Stimulated activated CD4-positive, alpha-beta T cell treated with anti-CD3 and anti-CD28 coated beads, Interleukin-4, amount 100 ng/mL, for 24 hours (primary cell): Measurements from ENCODE around the gene XAGE1B.
"Not testable (repeated sequence)": the region's sequence is repeated elsewhere in the genome, so short reads cannot be mapped to it uniquely, and the experiment has no call there.

ENCODE experiments used
- DNase-seq: peaks from one replicate; pipeline ENCODE4 v3.0.0-alpha.2; 2020

The XAGE1B gene, protein sequence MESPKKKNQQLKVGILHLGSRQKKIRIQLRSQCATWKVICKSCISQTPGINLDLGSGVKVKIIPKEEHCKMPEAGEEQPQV

DNA sequence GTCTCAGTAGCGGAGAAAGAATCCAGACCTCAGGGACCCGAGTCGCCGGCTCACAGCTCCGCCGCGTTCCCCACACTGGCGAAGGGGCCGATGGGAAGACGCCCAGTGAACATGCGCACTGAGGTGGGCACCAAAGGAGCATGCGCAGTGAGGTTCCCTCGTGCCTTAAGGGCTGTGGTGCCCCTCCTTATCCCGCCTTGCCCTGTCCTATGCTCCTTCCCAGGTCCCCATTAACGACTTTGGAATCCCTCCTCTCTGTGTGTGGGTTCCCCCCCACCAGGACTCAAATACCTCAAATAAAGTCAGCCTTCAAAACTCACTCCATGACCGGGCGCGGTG lies at the start of gene XAGE1B:
TSS of gene XAGE1B (minus strand) at position 77 of the 339 bp plus-strand sequence. CDS start 1,536 bp downstream, outside the sequence.
- DNase-seq, result not testable (repeated sequence)

DNA sequence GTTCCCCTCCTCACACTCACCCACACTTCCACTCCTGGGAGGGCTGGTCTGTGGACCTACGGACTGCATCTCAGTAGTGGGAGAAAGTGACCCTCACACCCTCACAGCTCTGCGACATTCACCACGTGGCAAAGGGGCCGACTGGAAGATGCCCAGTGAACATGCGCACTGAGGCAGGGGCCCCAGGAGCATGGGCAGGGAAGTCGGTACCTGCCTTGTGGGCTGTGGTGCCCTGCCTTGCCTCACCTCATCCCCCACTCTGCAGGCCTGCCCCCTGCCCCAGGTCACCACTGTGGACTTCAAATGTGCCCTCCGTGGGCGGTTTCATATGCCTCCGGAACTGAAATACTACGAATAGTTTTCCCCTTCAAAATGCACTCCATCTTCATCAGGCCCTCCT lies 46.2 kb upstream of the XAGE1B start:
- DNase-seq, result no peak

DNA sequence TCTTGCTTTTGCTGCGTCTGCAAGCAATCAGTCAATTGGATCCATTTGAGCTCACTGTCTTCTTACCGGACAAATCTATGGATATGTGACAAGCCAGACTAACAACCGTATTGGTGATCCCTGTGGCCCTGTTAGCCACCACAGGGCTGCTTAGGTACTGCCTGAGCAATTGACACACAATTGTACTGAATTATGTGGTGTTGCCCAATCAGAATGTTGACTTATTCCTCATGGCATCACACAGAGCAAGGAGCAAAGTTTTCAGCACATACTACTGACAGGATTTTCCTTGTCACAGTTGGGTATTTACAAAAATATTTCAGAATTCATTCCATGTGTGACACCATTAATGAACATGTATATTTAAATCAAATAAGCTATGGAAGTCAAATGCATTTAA lies 41.3 kb upstream of the XAGE1B start:
- no peak for DNase-seq

DNA sequence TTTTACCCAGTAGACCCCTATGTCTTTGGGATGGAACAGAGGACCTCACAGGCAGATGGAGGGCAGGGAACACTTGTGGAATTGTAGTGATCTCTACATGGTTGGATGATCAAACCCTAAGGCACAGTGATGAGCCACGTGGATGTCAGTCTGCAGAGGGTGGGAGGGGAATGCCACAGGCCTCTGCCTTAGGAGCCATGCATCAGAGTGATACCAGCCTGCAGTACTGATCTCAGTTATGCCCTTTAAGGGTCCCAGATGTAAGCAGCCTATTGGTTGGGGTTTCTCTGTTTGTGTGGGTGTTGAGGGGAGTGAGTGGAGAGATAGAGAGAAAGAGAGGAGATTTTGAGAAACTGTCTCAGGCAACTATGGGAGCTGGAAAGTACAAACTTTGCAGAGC lies 39.9 kb upstream of the XAGE1B start:
- DNase-seq, result no peak

DNA sequence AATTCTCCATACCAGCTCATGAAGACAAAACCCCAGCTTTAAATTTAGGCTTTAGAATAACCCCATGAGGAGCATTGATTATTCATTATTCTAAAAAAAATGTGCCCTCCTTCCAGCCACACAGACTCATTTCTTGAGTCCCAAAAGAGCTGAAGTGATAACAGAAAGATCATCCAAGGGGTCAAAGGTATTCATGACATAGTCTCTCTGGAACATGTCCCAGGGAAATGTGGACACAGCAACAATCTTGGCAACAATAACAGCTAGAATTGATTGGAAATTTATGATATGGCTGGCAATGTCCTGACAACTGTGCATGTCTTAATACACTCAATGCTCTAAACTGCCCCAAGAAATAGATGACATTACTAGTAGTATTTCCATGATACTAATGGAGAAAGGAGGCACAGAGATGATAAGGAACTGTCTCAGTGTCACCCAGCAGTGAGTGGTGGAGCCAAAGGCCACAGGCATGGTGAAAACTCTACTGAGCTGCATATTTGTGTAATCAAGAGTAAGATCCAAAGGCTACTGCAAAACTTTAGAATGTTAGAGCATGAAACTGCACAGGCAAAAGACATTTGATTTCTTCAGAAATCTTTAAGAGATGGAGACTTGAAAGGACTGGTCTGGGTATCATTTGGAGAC lies 37.3 kb upstream of the XAGE1B start:
- DNase-seq, result no peak

DNA sequence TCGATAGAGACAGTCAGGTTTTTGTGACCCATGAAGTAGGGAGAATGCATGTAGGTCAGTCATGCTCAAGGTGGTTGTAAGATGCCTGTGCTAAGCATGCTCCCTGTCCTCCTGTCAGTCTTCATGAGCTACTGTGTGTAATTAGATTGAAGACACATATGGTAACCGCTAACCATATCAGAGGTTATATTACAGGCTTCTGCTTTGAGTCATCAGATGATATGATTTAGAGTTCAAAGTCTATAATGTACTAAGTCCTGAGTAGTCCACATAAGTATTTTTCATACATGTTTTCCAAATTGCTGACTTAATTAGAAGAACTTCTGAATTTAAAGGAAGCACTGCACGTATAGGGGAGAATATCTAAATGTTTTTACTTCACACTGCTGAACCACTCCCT lies 31.9 kb upstream of the XAGE1B start:
- DNase-seq, result not testable (repeated sequence)

DNA sequence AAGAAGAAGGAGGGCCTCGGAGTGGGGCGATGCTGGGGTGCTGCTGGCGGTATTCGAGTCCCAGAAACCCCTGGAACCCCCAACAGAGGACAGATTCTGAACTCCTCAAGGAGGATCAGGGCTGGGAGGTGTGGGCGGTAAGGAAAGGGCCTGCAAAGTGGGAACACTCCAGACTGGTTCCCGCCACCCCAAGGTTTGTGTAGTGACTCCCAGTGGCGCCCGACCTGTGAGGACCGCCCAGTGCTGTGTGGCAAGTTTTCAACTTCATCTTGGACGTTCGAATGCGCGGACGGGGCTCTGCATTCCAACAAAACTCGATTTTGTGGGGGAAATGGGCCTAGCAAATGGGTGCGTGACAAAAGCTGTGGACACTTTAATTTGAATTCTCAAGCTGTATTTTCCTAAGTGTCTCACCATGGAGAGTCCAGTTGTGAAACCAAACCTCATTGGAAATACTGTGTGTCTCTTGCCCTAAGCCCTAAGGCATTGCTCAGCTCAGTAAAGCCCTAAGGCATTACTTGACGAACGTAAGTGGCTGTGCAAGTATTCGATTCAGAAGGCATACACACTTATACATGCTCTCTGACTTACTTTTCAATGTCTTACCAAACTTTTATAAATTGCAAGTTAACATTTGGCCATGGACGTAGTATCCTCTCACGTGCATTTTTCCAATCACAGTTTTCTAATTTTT lies 27.4 kb upstream of the XAGE1B start:
- no peak for DNase-seq

DNA sequence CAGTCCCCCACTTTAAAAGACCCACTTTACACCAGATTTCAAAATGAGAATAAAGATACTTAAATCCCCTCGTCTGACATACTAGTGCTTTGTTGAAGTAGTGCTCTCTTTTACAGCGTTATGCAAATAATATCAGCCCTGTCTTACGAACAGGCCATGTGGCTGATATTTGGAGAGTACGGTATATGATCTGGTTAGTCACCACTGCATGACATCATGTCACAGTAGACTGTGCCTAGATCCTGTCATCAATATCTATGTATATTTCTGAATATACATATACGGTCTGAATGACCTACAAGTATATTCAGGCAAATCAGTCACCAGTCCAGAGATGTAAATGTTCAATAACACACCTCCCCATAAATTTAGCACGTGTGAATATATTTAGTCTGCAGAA lies 25.4 kb upstream of the XAGE1B start:
- no peak for DNase-seq

DNA sequence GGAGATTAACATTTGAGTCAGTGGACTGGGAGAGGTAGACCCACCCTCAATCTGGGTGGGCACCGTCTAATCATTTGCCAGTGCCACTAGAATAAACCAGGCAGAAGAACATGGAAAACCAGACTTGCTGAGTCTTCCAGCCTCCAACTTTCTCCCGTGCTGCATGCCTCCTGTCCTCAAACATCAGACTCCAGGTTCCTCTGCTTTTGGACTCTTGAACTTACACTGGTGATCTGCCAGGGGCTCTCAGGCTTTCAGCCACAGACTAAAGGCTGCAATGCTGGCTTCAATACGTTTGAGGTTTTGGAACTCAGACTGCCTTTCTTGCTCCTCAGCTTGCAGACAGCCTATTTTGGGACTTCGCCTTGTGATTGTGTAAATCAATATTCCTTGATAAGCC lies 24.2 kb upstream of the XAGE1B start:
- not testable (repeated sequence) for DNase-seq

DNA sequence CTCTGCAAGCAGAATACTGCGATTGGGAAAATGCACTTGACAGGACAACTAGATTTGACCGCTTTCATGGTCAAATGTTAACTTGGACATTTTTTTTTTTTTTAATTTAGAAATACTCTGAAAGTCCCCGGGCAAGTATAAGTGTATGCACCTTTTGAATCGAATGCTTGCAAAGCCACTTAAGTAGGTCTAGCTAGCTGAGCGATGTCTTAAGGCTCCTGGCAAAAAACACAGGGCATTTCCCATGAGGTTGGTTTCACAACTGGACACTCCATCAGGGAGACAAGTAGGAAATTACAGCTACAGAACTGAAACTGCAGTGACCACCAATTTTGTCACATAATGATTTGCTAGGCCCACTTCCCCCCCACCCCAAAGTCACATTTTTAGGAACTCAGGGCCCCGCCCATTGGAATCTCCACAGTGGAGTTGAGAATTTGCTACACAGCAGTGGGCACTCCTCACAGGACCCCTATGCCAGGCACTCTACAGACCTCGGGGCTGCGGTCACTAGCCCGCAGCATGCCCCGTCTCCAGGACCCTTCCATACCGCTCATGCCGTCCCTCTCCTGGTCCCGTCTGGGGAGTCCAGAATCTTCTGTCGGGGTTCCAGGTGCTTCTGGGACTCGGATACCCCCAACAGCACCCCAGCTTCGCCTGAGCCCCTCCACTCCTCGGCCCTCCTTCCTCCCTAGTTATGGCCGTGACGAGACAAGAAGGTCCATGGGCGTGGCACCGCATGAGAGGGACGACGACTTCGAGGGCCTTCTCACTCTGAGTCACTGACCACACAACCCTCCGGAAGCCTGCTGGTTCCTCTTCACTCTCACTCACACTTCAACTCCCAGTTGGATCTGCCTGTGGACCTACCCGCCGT lies 515 bp downstream of the XAGE1B start:
- DNase-seq, result not testable (repeated sequence)

DNA sequence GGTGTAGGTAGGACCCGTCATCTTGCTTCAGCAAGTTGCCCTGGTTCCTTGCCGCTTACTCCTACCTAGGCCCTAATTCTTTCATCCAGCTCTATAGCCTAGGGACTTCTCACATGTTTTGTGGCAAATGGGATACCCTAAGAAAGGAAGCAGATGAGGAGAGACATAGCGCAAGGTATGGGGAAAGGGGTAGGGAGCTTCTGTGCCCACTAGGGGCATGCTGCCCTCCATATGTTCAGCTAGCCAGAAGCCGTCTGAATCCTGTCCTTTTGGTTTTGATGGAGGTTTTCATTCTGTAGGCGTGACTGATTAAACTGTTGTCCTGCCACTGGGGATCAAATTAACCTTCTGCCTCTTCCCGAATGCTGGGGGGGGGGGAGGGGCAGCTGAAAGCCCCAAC lies 5.7 kb downstream of the XAGE1B start:
- DNase-seq, result not testable (repeated sequence)

DNA sequence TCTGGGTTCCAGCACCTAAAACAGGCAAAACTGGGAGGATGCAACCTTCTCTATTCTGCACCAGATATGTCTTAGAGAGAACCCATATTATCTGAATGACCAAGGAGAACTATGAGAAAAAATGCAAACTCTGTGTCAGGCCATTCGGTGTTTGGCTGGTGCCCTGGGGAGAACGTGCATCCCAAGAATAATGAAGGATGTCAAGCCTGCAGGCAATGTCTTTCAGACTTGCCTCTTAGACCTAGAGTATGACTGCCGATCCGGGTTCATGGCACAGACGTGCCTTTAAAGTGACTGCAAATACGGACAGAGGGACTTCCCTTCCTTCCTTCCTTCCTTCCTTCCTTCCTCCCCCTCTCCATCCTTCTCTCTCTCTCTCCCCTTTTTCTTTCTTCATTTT lies 6.9 kb downstream of the XAGE1B start:
- no peak for DNase-seq

DNA sequence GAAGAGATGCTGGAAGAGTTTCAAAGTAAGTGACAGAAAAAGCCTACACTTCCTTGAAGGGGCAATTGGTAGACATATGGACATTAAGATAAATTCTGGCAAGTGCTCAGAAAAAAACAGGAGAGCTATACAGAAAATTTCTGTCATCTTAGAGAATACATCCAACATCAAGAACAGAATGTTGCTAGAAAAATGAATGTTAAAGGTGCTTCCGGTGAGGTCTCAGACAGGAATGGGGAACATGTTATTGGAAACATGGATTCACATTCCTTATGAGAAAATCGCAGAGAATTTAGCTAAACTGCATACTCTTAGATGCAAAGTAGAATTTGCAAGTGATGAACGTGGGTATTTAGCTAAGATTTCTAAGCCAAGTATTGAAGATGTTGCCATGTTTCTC lies 9.5 kb downstream of the XAGE1B start:
- no peak for DNase-seq

DNA sequence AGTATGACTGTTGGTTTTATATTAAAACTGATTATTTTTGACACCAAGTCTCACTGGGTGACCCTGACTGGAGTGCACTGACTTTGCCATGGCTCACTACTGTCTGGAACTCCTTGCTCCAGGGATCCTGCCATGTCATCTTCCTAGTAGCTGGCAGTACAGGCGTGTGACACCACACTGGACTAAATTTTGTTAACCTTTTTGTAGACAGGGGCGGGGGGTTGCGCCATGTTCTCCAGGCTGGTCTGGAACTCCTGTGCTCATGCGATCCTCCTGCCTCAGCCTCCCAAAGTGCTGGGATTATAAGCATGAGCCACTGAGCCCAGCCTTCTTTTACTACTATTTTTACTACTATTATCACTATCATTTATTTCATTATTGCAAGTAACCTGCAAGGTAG lies 12.3 kb downstream of the XAGE1B start:
- DNase-seq, result no peak

DNA sequence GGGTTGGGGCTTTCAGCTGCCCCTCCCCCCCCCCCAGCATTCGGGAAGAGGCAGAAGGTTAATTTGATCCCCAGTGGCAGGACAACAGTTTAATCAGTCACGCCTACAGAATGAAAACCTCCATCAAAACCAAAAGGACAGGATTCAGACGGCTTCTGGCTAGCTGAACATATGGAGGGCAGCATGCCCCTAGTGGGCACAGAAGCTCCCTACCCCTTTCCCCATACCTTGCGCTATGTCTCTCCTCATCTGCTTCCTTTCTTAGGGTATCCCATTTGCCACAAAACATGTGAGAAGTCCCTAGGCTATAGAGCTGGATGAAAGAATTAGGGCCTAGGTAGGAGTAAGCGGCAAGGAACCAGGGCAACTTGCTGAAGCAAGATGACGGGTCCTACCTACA lies 15.5 kb downstream of the XAGE1B start:
- not testable (repeated sequence) for DNase-seq

DNA sequence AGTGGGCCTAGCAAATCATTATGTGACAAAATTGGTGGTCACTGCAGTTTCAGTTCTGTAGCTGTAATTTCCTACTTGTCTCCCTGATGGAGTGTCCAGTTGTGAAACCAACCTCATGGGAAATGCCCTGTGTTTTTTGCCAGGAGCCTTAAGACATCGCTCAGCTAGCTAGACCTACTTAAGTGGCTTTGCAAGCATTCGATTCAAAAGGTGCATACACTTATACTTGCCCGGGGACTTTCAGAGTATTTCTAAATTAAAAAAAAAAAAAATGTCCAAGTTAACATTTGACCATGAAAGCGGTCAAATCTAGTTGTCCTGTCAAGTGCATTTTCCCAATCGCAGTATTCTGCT lies 20.5 kb downstream of the XAGE1B start:
- not testable (repeated sequence) for DNase-seq

DNA sequence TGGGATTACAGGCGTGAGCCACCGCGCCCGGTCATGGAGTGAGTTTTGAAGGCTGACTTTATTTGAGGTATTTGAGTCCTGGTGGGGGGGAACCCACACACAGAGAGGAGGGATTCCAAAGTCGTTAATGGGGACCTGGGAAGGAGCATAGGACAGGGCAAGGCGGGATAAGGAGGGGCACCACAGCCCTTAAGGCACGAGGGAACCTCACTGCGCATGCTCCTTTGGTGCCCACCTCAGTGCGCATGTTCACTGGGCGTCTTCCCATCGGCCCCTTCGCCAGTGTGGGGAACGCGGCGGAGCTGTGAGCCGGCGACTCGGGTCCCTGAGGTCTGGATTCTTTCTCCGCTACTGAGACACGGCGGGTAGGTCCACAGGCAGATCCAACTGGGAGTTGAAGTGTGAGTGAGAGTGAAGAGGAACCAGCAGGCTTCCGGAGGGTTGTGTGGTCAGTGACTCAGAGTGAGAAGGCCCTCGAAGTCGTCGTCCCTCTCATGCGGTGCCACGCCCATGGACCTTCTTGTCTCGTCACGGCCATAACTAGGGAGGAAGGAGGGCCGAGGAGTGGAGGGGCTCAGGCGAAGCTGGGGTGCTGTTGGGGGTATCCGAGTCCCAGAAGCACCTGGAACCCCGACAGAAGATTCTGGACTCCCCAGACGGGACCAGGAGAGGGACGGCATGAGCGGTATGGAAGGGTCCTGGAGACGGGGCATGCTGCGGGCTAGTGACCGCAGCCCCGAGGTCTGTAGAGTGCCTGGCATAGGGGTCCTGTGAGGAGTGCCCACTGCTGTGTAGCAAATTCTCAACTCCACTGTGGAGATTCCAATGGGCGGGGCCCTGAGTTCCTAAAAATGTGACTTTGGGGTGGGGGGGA lies 21.1 kb downstream of the XAGE1B start, which contains the start of gene XAGE1A:
TSS of gene XAGE1A (plus strand) at position 264 of the 874 bp plus-strand sequence. CDS start 1,554 bp downstream, outside the sequence.
- DNase-seq, result not testable (repeated sequence)

DNA sequence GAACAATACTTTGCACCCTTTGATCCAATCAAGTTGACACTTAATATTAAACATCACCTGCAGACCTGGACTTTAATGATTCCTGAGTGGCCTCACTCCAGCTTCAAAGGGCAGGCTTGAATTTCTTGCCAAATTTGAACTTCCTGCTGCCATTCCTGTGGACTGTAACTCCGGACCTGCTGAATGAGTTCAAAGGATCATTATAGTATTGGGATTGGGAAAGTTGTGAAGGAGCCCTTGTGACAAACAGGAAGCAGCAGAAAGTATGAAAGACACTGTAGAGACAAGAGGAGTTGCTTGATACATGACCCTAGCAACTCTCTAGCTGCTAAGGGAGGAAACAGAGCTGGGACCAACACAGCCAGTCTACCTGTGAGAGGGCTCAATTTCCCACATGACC lies 45.6 kb downstream of the XAGE1B start:
- DNase-seq, result not testable (repeated sequence)
